Measurements from ENCODE around the gene TCP11L2. TPM values are rescaled to one million over a fixed set of nuclear protein-coding genes. Genes with fewer than 3 reads are reported as not detected.

Gene TCP11L2
- total RNA-seq, 2 experiments from 2014 or later, result 139 to 144 TPM

DNA sequence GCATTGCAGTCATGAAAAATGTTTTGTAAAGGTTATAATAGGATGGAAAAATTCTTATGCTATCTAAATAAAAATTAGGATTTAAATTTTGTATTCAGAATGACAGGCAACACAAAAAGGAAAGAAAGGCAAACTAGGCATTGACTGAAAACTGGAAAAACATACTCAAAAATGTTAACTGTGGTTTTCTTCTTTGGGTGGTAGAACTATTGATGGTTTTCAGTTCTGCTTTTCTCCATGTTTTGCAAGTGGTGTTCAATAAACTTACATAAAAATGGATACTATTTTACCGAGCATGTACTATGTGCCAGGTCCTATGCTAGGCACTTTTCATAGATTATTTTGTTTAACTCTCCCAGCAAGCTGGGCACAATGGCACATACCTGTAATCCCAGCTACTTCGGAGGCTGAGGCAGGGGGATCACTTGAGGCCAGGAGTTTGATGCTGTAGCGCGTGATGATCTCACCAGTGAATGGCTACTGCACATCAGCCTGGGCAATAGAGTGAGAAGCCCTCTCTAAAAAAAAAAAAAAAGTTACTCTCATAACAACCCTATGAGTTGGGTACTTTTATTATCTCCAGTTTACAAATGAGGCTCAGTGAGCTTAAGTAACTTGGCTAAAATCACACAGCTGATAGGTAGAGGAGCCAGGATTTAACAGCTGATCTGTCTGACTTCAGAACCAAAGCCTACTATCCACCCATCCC lies 26.3 kb upstream of the TCP11L2 start:
- no peak overlapping the region for H3K4me3 Mint-ChIP-seq
- Histone ChIP-seq H3K27ac (ENCODE audit: low read depth in 1 of 2, low read length in 2 of 2) (no peak overlapping the region), H3K27me3 (ENCODE audit: control insufficient read depth in 1 of 2, insufficient read depth in 2 of 2, low read length in 2 of 2) (no peaks in the 10 kb centered on the region), H3K9me3 (ENCODE audit: control insufficient read depth in 1 of 2, insufficient read depth in 1 of 2, low read length in 2 of 2) (peaks cover 0 to under 1% of the 10 kb centered on the region in 2 experiments), H3K4me3 (ENCODE audit: low read length) (no peak overlapping the region), H3K4me1 (ENCODE audit: insufficient read depth, low read length) (no peaks in the 10 kb centered on the region), H3K36me3 (ENCODE audit: insufficient read depth, low read length) (no peaks in the 10 kb centered on the region)
- H3K36me3 Mint-ChIP-seq (ENCODE audit: low read depth), result no peaks in the 10 kb centered on the region
- CTCF ChIA-PET, result no interaction called here
- no peak for TF ChIP-seq CTCF (IDR thresholded peaks at IDR 0.05)
- no peaks in the 10 kb centered on the region for H3K4me1 Mint-ChIP-seq (ENCODE audit: low read depth)
- intact Hi-C loops (cut with DNase I, micrococcal nuclease), result no loop called here
- ATAC-seq (ENCODE audit: poor library complexity) (no peak), DNase-seq (no peak)
- no peaks in the 10 kb centered on the region for H3K9me3 Mint-ChIP-seq
- H3K27ac Mint-ChIP-seq, result no peak overlapping the region
- POLR2A ChIA-PET, result interaction anchor here (1.2 kb wide), 1 partner anchor 49 kb away, joined by 8 read pairs; no protein-coding TSS in a partner anchor
- no peaks in the 10 kb centered on the region for H3K27me3 Mint-ChIP-seq

DNA sequence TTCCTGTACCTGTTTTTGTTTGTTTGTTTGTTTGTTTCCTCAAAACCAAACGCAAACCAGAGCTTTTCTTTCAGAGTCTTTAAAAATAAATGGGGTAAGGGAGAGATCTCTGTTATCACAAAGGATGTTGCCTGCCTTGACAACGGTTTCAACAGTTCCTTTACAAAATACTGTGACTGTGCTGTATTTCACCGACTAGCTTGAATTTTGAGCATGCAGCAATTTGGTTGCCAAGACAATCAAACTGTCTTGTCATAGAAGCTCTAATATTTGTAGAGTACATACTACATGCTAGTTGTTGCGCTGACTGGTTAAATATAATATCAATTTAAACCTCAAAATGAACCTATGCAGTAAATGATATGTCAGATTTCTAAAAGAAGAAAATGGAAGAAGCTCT lies 22.4 kb upstream of the TCP11L2 start:
- Histone ChIP-seq H3K4me1 (ENCODE audit: insufficient read depth, low read length) (no peaks in the 10 kb centered on the region), H3K36me3 (ENCODE audit: insufficient read depth, low read length) (no peaks in the 10 kb centered on the region), H3K9me3 (ENCODE audit: control insufficient read depth in 1 of 2, insufficient read depth in 1 of 2, low read length in 2 of 2) (peaks cover 8 to 12% of the 10 kb centered on the region in 2 experiments), H3K27ac (ENCODE audit: low read depth in 1 of 2, low read length in 2 of 2) (no peak overlapping the region), H3K27me3 (ENCODE audit: control insufficient read depth in 1 of 2, insufficient read depth in 2 of 2, low read length in 2 of 2) (no peaks in the 10 kb centered on the region), H3K4me3 (ENCODE audit: low read length) (no peak overlapping the region)
- H3K4me3 Mint-ChIP-seq, result no peak overlapping the region
- H3K4me1 Mint-ChIP-seq (ENCODE audit: low read depth), result no peaks in the 10 kb centered on the region
- ChIA-PET CTCF (interaction anchor here (0.9 to 3.7 kb wide), 2 partner anchors 54 to 56 kb away, joined by 4 to 19 read pairs; no protein-coding TSS in a partner anchor), POLR2A (interaction anchor here (1.1 to 2.4 kb wide), 2 partner anchors 17 to 22 kb away, joined by 3 to 12 read pairs; no protein-coding TSS in a partner anchor)
- intact Hi-C loops (cut with DNase I, micrococcal nuclease), result loop anchor here in 1 of 2 experiments (5.0 kb wide), 1 partner anchor 33 kb away; the partner anchor contains the start of gene CKAP4
- peaks cover 10% of the 10 kb centered on the region for H3K27me3 Mint-ChIP-seq
- no peak for ATAC-seq (ENCODE audit: poor library complexity)
- no peak overlapping the region for H3K27ac Mint-ChIP-seq
- H3K9me3 Mint-ChIP-seq, result peaks cover 3% of the 10 kb centered on the region
- DNase-seq, result no peak
- no peaks in the 10 kb centered on the region for H3K36me3 Mint-ChIP-seq (ENCODE audit: low read depth)
- no peak for TF ChIP-seq CTCF (IDR thresholded peaks at IDR 0.05)

DNA sequence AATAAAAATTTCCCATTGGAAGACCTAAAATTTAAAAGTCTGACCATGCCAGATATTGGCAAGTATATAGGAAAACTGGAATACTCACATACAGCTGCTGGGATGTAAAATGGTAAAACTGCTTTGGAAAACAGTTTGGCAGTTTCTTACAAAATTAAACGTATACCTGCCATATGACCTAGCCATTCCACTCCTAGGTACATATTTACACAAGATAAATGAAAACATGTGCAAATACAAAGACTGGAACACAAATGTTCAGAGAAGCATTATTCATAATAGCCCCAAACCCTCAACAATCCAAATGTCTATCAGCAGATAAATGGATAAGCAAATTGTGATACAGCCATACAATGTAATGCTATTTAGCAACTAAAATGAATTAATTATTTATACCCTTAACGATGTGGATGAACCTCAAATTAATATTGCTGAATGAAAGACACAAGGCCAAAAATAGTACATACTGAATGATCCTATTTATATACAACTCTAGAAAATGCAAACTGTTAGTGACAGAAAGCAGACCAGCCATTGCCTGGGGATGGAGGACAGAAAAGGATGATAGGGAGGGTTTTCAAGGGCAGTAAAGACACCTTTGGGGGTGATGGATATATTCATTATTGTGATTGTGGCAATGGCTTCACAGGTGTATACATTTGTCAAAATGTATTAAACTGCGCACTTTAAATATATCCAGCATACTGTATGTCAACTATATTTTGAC lies 21.3 kb upstream of the TCP11L2 start:
- no peaks in the 10 kb centered on the region for H3K4me1 Mint-ChIP-seq (ENCODE audit: low read depth)
- Histone ChIP-seq H3K27me3 (ENCODE audit: control insufficient read depth in 1 of 2, insufficient read depth in 2 of 2, low read length in 2 of 2) (no peaks in the 10 kb centered on the region), H3K36me3 (ENCODE audit: insufficient read depth, low read length) (no peaks in the 10 kb centered on the region), H3K9me3 (ENCODE audit: control insufficient read depth in 1 of 2, insufficient read depth in 1 of 2, low read length in 2 of 2) (peaks cover 8 to 12% of the 10 kb centered on the region in 2 experiments), H3K4me3 (ENCODE audit: low read length) (no peak overlapping the region), H3K27ac (ENCODE audit: low read depth in 1 of 2, low read length in 2 of 2) (no peak overlapping the region), H3K4me1 (ENCODE audit: insufficient read depth, low read length) (no peaks in the 10 kb centered on the region)
- POLR2A ChIA-PET, result interaction anchor here (4.3 kb wide), 1 partner anchor 22 kb away, joined by 70 read pairs; the partner anchor contains the start of gene TCP11L2
- H3K36me3 Mint-ChIP-seq (ENCODE audit: low read depth), result no peaks in the 10 kb centered on the region
- H3K9me3 Mint-ChIP-seq, result peaks cover 3% of the 10 kb centered on the region
- H3K4me3 Mint-ChIP-seq, result no peak overlapping the region
- CTCF ChIA-PET, result interaction anchor here (1.4 to 3.7 kb wide), 8 partner anchors 11 to 57 kb away, joined by 3 to 34 read pairs (median 12); no protein-coding TSS in a partner anchor
- no peak for DNase-seq
- no peak for TF ChIP-seq CTCF (IDR thresholded peaks at IDR 0.05)
- intact Hi-C loops (cut with DNase I, micrococcal nuclease), result loop anchor here in 1 of 2 experiments (5.0 kb wide), 1 partner anchor 34 kb away; the partner anchor contains the start of gene CKAP4
- no peak for ATAC-seq (ENCODE audit: poor library complexity)
- H3K27ac Mint-ChIP-seq, result no peak overlapping the region
- H3K27me3 Mint-ChIP-seq, result peaks cover 10% of the 10 kb centered on the region

Data from CD4-positive, alpha-beta T cell (primary cell).